ENCODE results near the gene PODXL2.

Gene PODXL2

GRCh38 chr3:127682561-127682960 is 53.6 kb downstream of the PODXL2 start:
- H3K4me1 ChIP-seq (ENCODE audit: control insufficient read depth, low read depth, low read length): no peaks in the 10 kb centered on the region
- H3K27ac ChIP-seq (ENCODE audit: low read length): no peak overlapping the region
- no peak overlapping the region for H3K9ac ChIP-seq (ENCODE audit: low read length)

GRCh38 chr3:127684871-127685707 is 56.1 kb downstream of the PODXL2 start:
- H3K36me3 ChIP-seq (ENCODE audit: control insufficient read depth, low read depth, low read length): no peaks in the 10 kb centered on the region
- no peaks in the 10 kb centered on the region for H3K27me3 ChIP-seq (ENCODE audit: control insufficient read depth, insufficient read depth, low read length)
- H3K27ac ChIP-seq (ENCODE audit: low read length): no peak overlapping the region
- no peaks in the 10 kb centered on the region for H3K9me3 ChIP-seq (ENCODE audit: control insufficient read depth, low read depth, low read length)
- no peak overlapping the region for H3K4me3 ChIP-seq (ENCODE audit: low read length)
- peaks cover 11% of the 10 kb centered on the region for H3K4me1 ChIP-seq (ENCODE audit: control insufficient read depth, low read depth, low read length)
- no peak overlapping the region for H3K9ac ChIP-seq (ENCODE audit: low read length)

More at GRCh38 chr3:127682561-127682960, 53.6 kb downstream of the PODXL2 start:
- H3K36me3 ChIP-seq (ENCODE audit: control insufficient read depth, low read depth, low read length): no peaks in the 10 kb centered on the region
- H3K27me3 ChIP-seq (ENCODE audit: control insufficient read depth, insufficient read depth, low read length): no peaks in the 10 kb centered on the region
- no peak overlapping the region for H3K4me3 ChIP-seq (ENCODE audit: low read length)
- no peaks in the 10 kb centered on the region for H3K9me3 ChIP-seq (ENCODE audit: control insufficient read depth, low read depth, low read length)

GRCh38 chr3:127685708-127686511 is 56.9 kb downstream of the PODXL2 start:
- no peaks in the 10 kb centered on the region for H3K36me3 ChIP-seq (ENCODE audit: control insufficient read depth, low read depth, low read length)
- H3K9ac ChIP-seq (ENCODE audit: low read length): no peak overlapping the region
- H3K27me3 ChIP-seq (ENCODE audit: control insufficient read depth, insufficient read depth, low read length): no peaks in the 10 kb centered on the region
- no peak overlapping the region for H3K27ac ChIP-seq (ENCODE audit: low read length)
- H3K4me1 ChIP-seq (ENCODE audit: control insufficient read depth, low read depth, low read length): peaks cover 17% of the 10 kb centered on the region
- no peaks in the 10 kb centered on the region for H3K9me3 ChIP-seq (ENCODE audit: control insufficient read depth, low read depth, low read length)
- H3K4me3 ChIP-seq (ENCODE audit: low read length): no peak overlapping the region

- H3K9ac ChIP-seq (ENCODE audit: low read length): no peak overlapping the region
- peaks cover 17% of the 10 kb centered on the region for H3K4me1 ChIP-seq (ENCODE audit: control insufficient read depth, low read depth, low read length)
- no peaks in the 10 kb centered on the region for H3K27me3 ChIP-seq (ENCODE audit: control insufficient read depth, insufficient read depth, low read length)
- H3K36me3 ChIP-seq (ENCODE audit: control insufficient read depth, low read depth, low read length): no peaks in the 10 kb centered on the region
- H3K27ac ChIP-seq (ENCODE audit: low read length): no peak overlapping the region
- H3K4me3 ChIP-seq (ENCODE audit: low read length): no peak overlapping the region
- H3K9me3 ChIP-seq (ENCODE audit: control insufficient read depth, low read depth, low read length): no peaks in the 10 kb centered on the region
Measured at GRCh38 chr3:127686512-127686894, 57.5 kb downstream of the PODXL2 start.

- Histone ChIP-seq H3K36me3 (ENCODE audit: control insufficient read depth, low read depth, low read length) (no peaks in the 10 kb centered on the region), H3K9ac (ENCODE audit: low read length) (no peak overlapping the region), H3K27ac (ENCODE audit: low read length) (no peak overlapping the region), H3K27me3 (ENCODE audit: control insufficient read depth, insufficient read depth, low read length) (no peaks in the 10 kb centered on the region), H3K4me1 (ENCODE audit: control insufficient read depth, low read depth, low read length) (peaks cover 17% of the 10 kb centered on the region), H3K9me3 (ENCODE audit: control insufficient read depth, low read depth, low read length) (no peaks in the 10 kb centered on the region), H3K4me3 (ENCODE audit: low read length) (no peak overlapping the region)
Measured at GRCh38 chr3:127687228-127687737, 58.3 kb downstream of the PODXL2 start.

GRCh38 chr3:127688022-127688415 is 59.0 kb downstream of the PODXL2 start:
- Histone ChIP-seq H3K27ac (ENCODE audit: low read length) (no peak overlapping the region), H3K36me3 (ENCODE audit: control insufficient read depth, low read depth, low read length) (no peaks in the 10 kb centered on the region), H3K9me3 (ENCODE audit: control insufficient read depth, low read depth, low read length) (no peaks in the 10 kb centered on the region), H3K9ac (ENCODE audit: low read length) (no peak overlapping the region), H3K27me3 (ENCODE audit: control insufficient read depth, insufficient read depth, low read length) (no peaks in the 10 kb centered on the region), H3K4me3 (ENCODE audit: low read length) (no peak overlapping the region), H3K4me1 (ENCODE audit: control insufficient read depth, low read depth, low read length) (peaks cover 17% of the 10 kb centered on the region)

- H3K9ac ChIP-seq (ENCODE audit: low read length): no peak overlapping the region
- H3K27me3 ChIP-seq (ENCODE audit: control insufficient read depth, insufficient read depth, low read length): no peaks in the 10 kb centered on the region
- no peak overlapping the region for H3K4me3 ChIP-seq (ENCODE audit: low read length)
- H3K4me1 ChIP-seq (ENCODE audit: control insufficient read depth, low read depth, low read length): peaks cover 17% of the 10 kb centered on the region
- no peaks in the 10 kb centered on the region for H3K36me3 ChIP-seq (ENCODE audit: control insufficient read depth, low read depth, low read length)
- no peaks in the 10 kb centered on the region for H3K9me3 ChIP-seq (ENCODE audit: control insufficient read depth, low read depth, low read length)
- no peak overlapping the region for H3K27ac ChIP-seq (ENCODE audit: low read length)
Measured at GRCh38 chr3:127688416-127689265, 59.7 kb downstream of the PODXL2 start.

- H3K4me3 ChIP-seq (ENCODE audit: low read length): no peak overlapping the region
- no peak overlapping the region for H3K27ac ChIP-seq (ENCODE audit: low read length)
- H3K9me3 ChIP-seq (ENCODE audit: control insufficient read depth, low read depth, low read length): no peaks in the 10 kb centered on the region
- no peak overlapping the region for H3K9ac ChIP-seq (ENCODE audit: low read length)
- no peaks in the 10 kb centered on the region for H3K27me3 ChIP-seq (ENCODE audit: control insufficient read depth, insufficient read depth, low read length)
- H3K4me1 ChIP-seq (ENCODE audit: control insufficient read depth, low read depth, low read length): peaks cover 17% of the 10 kb centered on the region
- no peaks in the 10 kb centered on the region for H3K36me3 ChIP-seq (ENCODE audit: control insufficient read depth, low read depth, low read length)
Measured at GRCh38 chr3:127689266-127689860, 60.4 kb downstream of the PODXL2 start.

GRCh38 chr3:127690106-127690505 is 61.1 kb downstream of the PODXL2 start:
- no peak overlapping the region for H3K27ac ChIP-seq (ENCODE audit: low read length)
- H3K27me3 ChIP-seq (ENCODE audit: control insufficient read depth, insufficient read depth, low read length): no peaks in the 10 kb centered on the region
- H3K4me3 ChIP-seq (ENCODE audit: low read length): no peak overlapping the region
- no peak overlapping the region for H3K9ac ChIP-seq (ENCODE audit: low read length)
- no peaks in the 10 kb centered on the region for H3K9me3 ChIP-seq (ENCODE audit: control insufficient read depth, low read depth, low read length)
- H3K4me1 ChIP-seq (ENCODE audit: control insufficient read depth, low read depth, low read length): peaks cover 17% of the 10 kb centered on the region
- H3K36me3 ChIP-seq (ENCODE audit: control insufficient read depth, low read depth, low read length): no peaks in the 10 kb centered on the region

GRCh38 chr3:127690823-127691452 is 62.0 kb downstream of the PODXL2 start:
- H3K9me3 ChIP-seq (ENCODE audit: control insufficient read depth, low read depth, low read length): no peaks in the 10 kb centered on the region
- no peak overlapping the region for H3K4me3 ChIP-seq (ENCODE audit: low read length)
- peaks cover 17% of the 10 kb centered on the region for H3K4me1 ChIP-seq (ENCODE audit: control insufficient read depth, low read depth, low read length)
- H3K27ac ChIP-seq (ENCODE audit: low read length): no peak overlapping the region
- H3K9ac ChIP-seq (ENCODE audit: low read length): no peak overlapping the region
- no peaks in the 10 kb centered on the region for H3K27me3 ChIP-seq (ENCODE audit: control insufficient read depth, insufficient read depth, low read length)
- H3K36me3 ChIP-seq (ENCODE audit: control insufficient read depth, low read depth, low read length): no peaks in the 10 kb centered on the region

All from iPS-18a (cell line).